ENCODE results near the gene RASSF1.

Gene RASSF1

GRCh38 chr3:50385754-50386153 is 45.1 kb upstream of the RASSF1 start:
- H3K4me3 ChIP-seq (IDR thresholded peaks at IDR 0.05; ENCODE audit: insufficient read depth, low read depth, low read length), result no peak overlapping the region
- no peaks in the 10 kb centered on the region for H3K36me3 ChIP-seq (ENCODE audit: insufficient read depth)
- no peaks in the 10 kb centered on the region for H3K27me3 ChIP-seq (ENCODE audit: insufficient read depth, low read depth)
- H3K9ac ChIP-seq, result no peak overlapping the region
- H2AFZ ChIP-seq (ENCODE audit: low read depth), result no peak overlapping the region
- H3K79me2 ChIP-seq (ENCODE audit: insufficient read depth, low read depth), result no peaks in the 10 kb centered on the region
- no peaks in the 10 kb centered on the region for H4K20me1 ChIP-seq (ENCODE audit: insufficient read depth)
- H3K4me2 ChIP-seq, result no peak overlapping the region
- no peaks in the 10 kb centered on the region for H3K4me1 ChIP-seq (ENCODE audit: low read depth, poor library complexity, severe bottlenecking)
- no peak overlapping the region for H3K27ac ChIP-seq
- TF ChIP-seq CTCF (conservative IDR thresholded peaks at IDR 0.05; ENCODE audit: low read depth, low read length), result no peak

GRCh38 chr3:50383750-50384149 is 43.1 kb upstream of the RASSF1 start:
- no peak for TF ChIP-seq CTCF (conservative IDR thresholded peaks at IDR 0.05; ENCODE audit: low read depth, low read length)
- H3K27ac ChIP-seq, result no peak overlapping the region
- no peaks in the 10 kb centered on the region for H3K79me2 ChIP-seq (ENCODE audit: insufficient read depth, low read depth)
- H3K4me2 ChIP-seq, result no peak overlapping the region
- H3K4me1 ChIP-seq (ENCODE audit: low read depth, poor library complexity, severe bottlenecking), result no peaks in the 10 kb centered on the region
- no peak overlapping the region for H3K4me3 ChIP-seq (IDR thresholded peaks at IDR 0.05; ENCODE audit: insufficient read depth, low read depth, low read length)
- no peak overlapping the region for H2AFZ ChIP-seq (ENCODE audit: low read depth)
- H3K9ac ChIP-seq, result no peak overlapping the region
- no peaks in the 10 kb centered on the region for H3K27me3 ChIP-seq (ENCODE audit: insufficient read depth, low read depth)
- H4K20me1 ChIP-seq (ENCODE audit: insufficient read depth), result no peaks in the 10 kb centered on the region
- no peaks in the 10 kb centered on the region for H3K36me3 ChIP-seq (ENCODE audit: insufficient read depth)

GRCh38 chr3:50382722-50383121 is 42.1 kb upstream of the RASSF1 start:
- no peaks in the 10 kb centered on the region for H3K4me1 ChIP-seq (ENCODE audit: low read depth, poor library complexity, severe bottlenecking)
- no peak overlapping the region for H3K4me3 ChIP-seq (IDR thresholded peaks at IDR 0.05; ENCODE audit: insufficient read depth, low read depth, low read length)
- H3K9ac ChIP-seq, result no peak overlapping the region
- TF ChIP-seq CTCF (conservative IDR thresholded peaks at IDR 0.05; ENCODE audit: low read depth, low read length), result no peak
- H3K27me3 ChIP-seq (ENCODE audit: insufficient read depth, low read depth), result no peaks in the 10 kb centered on the region
- no peak overlapping the region for H3K4me2 ChIP-seq
- H2AFZ ChIP-seq (ENCODE audit: low read depth), result no peak overlapping the region
- H3K36me3 ChIP-seq (ENCODE audit: insufficient read depth), result no peaks in the 10 kb centered on the region
- H3K27ac ChIP-seq, result no peak overlapping the region
- no peaks in the 10 kb centered on the region for H3K79me2 ChIP-seq (ENCODE audit: insufficient read depth, low read depth)
- H4K20me1 ChIP-seq (ENCODE audit: insufficient read depth), result no peaks in the 10 kb centered on the region

GRCh38 chr3:50381383-50381782 is 40.7 kb upstream of the RASSF1 start:
- H3K36me3 ChIP-seq (ENCODE audit: insufficient read depth), result no peaks in the 10 kb centered on the region
- H3K79me2 ChIP-seq (ENCODE audit: insufficient read depth, low read depth), result no peaks in the 10 kb centered on the region
- no peaks in the 10 kb centered on the region for H3K27me3 ChIP-seq (ENCODE audit: insufficient read depth, low read depth)
- no peak overlapping the region for H3K4me3 ChIP-seq (IDR thresholded peaks at IDR 0.05; ENCODE audit: insufficient read depth, low read depth, low read length)
- H3K4me1 ChIP-seq (ENCODE audit: low read depth, poor library complexity, severe bottlenecking), result no peaks in the 10 kb centered on the region
- no peak overlapping the region for H3K27ac ChIP-seq
- no peak overlapping the region for H3K4me2 ChIP-seq
- H3K9ac ChIP-seq, result no peak overlapping the region
- no peak for TF ChIP-seq CTCF (conservative IDR thresholded peaks at IDR 0.05; ENCODE audit: low read depth, low read length)
- no peaks in the 10 kb centered on the region for H4K20me1 ChIP-seq (ENCODE audit: insufficient read depth)
- no peak overlapping the region for H2AFZ ChIP-seq (ENCODE audit: low read depth)
